AG09319 (cell line): ENCODE results near the gene ALCAM.

ENCODE experiments used
- DNase-seq: peaks from one replicate; pipeline ENCODE4 v3.0.0-alpha.2; 2010; ENCODE audit warnings: low read depth; ENCODE audit errors: extremely low read depth
- CTCF ChIP-seq: IDR thresholded peaks from 2 replicates; pipeline ENCODE4 v1.5.1; 2011; ENCODE audit warnings: low read depth, mild to moderate bottlenecking, inconsistent platforms, low read length, moderate library complexity

Gene ALCAM

GRCh38 chr3:105417525-105418289 lies 51.0 kb downstream of the ALCAM start:
- no peak for TF ChIP-seq CTCF
- DNase-seq: no peak

- no peak for TF ChIP-seq CTCF
- DNase-seq: no peak
These were observed 55.9 kb downstream of the ALCAM start for GRCh38 chr3:105422645-105423044.

GRCh38 chr3:105423397-105423796 lies 56.7 kb downstream of the ALCAM start:
- DNase-seq: no peak
- TF ChIP-seq CTCF: no peak

GRCh38 chr3:105424412-105425152 lies 57.9 kb downstream of the ALCAM start:
- no peak for DNase-seq
- TF ChIP-seq CTCF: no peak

- no peak for TF ChIP-seq CTCF
- DNase-seq: no peak
These were observed 58.4 kb downstream of the ALCAM start for GRCh38 chr3:105425153-105425502.

GRCh38 chr3:105427332-105427731 lies 60.6 kb downstream of the ALCAM start:
- no peak for DNase-seq
- no peak for TF ChIP-seq CTCF

- DNase-seq: no peak
- no peak for TF ChIP-seq CTCF
These were observed 62.5 kb downstream of the ALCAM start for GRCh38 chr3:105429034-105429762.
